GM11168 (cell line): ENCODE results near the gene FEM1B.

Experiments used
- in situ Hi-C: fragments of 300-500 bp; cut with MboI; formaldehyde crosslinking; loops from one replicate; pipeline ENCODE4 v1.12.0; 2022; ENCODE audit warnings: low sequenced_read_pairs; ENCODE audit not compliant: unreplicated experiment

FEM1B gene

GRCh38 chr15:68256675-68257450 lies 20.7 kb upstream of the FEM1B start:
- in situ Hi-C loops, result loop anchor here (5.0 kb wide), 1 partner anchor 135 kb away; no protein-coding TSS in a partner anchor

GRCh38 chr15:68258692-68259091 lies 18.9 kb upstream of the FEM1B start:
- in situ Hi-C loops, result loop anchor here (5.0 kb wide), 1 partner anchor 134 kb away; no protein-coding TSS in a partner anchor

- in situ Hi-C loops, result loop anchor here (5.0 kb wide), 1 partner anchor 132 kb away; no protein-coding TSS in a partner anchor
These were observed 17.7 kb upstream of the FEM1B start for GRCh38 chr15:68259883-68260282.

GRCh38 chr15:68261241-68261640 lies 16.3 kb upstream of the FEM1B start:
- in situ Hi-C loops, result no loop called here

GRCh38 chr15:68261980-68262379 lies 15.6 kb upstream of the FEM1B start:
- in situ Hi-C loops, result no loop called here

- in situ Hi-C loops, result no loop called here
These were observed 14.8 kb upstream of the FEM1B start for GRCh38 chr15:68262514-68263356.

GRCh38 chr15:68264282-68264681 lies 13.3 kb upstream of the FEM1B start:
- in situ Hi-C loops, result no loop called here

GRCh38 chr15:68265081-68265480 lies 12.5 kb upstream of the FEM1B start:
- in situ Hi-C loops, result no loop called here

- in situ Hi-C loops, result no loop called here
These were observed 11.9 kb upstream of the FEM1B start for GRCh38 chr15:68265674-68266073.

GRCh38 chr15:68268405-68268804 lies 9.1 kb upstream of the FEM1B start:
- in situ Hi-C loops, result no loop called here

GRCh38 chr15:68271854-68272471 lies 5.6 kb upstream of the FEM1B start:
- in situ Hi-C loops, result no loop called here

GRCh38 chr15:68272721-68273271 lies 4.7 kb upstream of the FEM1B start:
- in situ Hi-C loops, result no loop called here

GRCh38 chr15:68274201-68274848 lies 3.2 kb upstream of the FEM1B start:
- in situ Hi-C loops, result no loop called here

- in situ Hi-C loops, result no loop called here
These were observed 2.3 kb upstream of the FEM1B start for GRCh38 chr15:68275165-68275746.

- in situ Hi-C loops, result no loop called here
These were observed 877 bp upstream of the FEM1B start for GRCh38 chr15:68276668-68277067.

- in situ Hi-C loops, result no loop called here
These were observed 378 bp upstream of the FEM1B start for GRCh38 chr15:68277131-68277602.

- in situ Hi-C loops, result no loop called here
These were observed 725 bp downstream of the FEM1B start for GRCh38 chr15:68278345-68278594.

GRCh38 chr15:68278595-68279405 lies 1.3 kb downstream of the FEM1B start:
- in situ Hi-C loops, result no loop called here
